HepG2 (cell line): ENCODE results near the gene DPYD.

Experiments
- CREM ChIP-seq, 2 experiments: sonication (generic) in 1 of 2; formaldehyde crosslinking in 1 of 2; IDR thresholded peaks; 2 replicates each; pipeline versions ENCODE4 v1.4.0 to v1.6.1; 2016 to 2020; ENCODE audit warnings: antibody characterized with exemption in 1 of 2, mild to moderate bottlenecking in 1 of 2, missing genetic modification reagents in 1 of 2
- EZH2 ChIP-seq: conservative IDR thresholded peaks from 2 replicates; pipeline ENCODE4 v1.6.1; 2012; ENCODE audit warnings: mild to moderate bottlenecking, low read depth, low read length, moderate library complexity
- KLF12 ChIP-seq: sonication (generic); formaldehyde crosslinking; IDR thresholded peaks from 2 replicates; pipeline ENCODE4 v1.4.0; 2020; ENCODE audit warnings: missing genetic modification reagents, borderline replicate concordance
- MYC ChIP-seq: sonication (generic); formaldehyde crosslinking; IDR thresholded peaks from 2 replicates; pipeline ENCODE4 v1.9.0; 2021; ENCODE audit warnings: missing genetic modification reagents, borderline replicate concordance
- NFYB ChIP-seq: sonication (generic); formaldehyde crosslinking; IDR thresholded peaks from 2 replicates; pipeline ENCODE4 v1.4.0; 2020; ENCODE audit warnings: missing genetic modification reagents
- NR2F1 ChIP-seq, 2 experiments: fragments of 450-650 bp in 1 of 2; formaldehyde crosslinking in 1 of 2; IDR thresholded peaks; 2 replicates each; pipeline versions ENCODE4 v1.5.0 to v1.6.1; 2016 to 2020; ENCODE audit warnings: mild to moderate bottlenecking in 1 of 2, missing compliant biosample characterization in 1 of 2, missing genetic modification reagents in 1 of 2, moderate library complexity in 1 of 2
- POLR2AphosphoS5 ChIP-seq: IDR thresholded peaks from 2 replicates; pipeline ENCODE4 v1.6.1; 2012; ENCODE audit warnings: low read depth, low read length
- RXRB ChIP-seq: IDR thresholded peaks from 2 replicates; pipeline ENCODE4 v1.6.1; 2016; ENCODE audit warnings: borderline replicate concordance, missing genetic modification reagents, missing compliant biosample characterization
- SP4 ChIP-seq: sonication (generic); formaldehyde crosslinking; IDR thresholded peaks from 2 replicates; pipeline ENCODE4 v1.8.1; 2023; ENCODE audit warnings: mild to moderate bottlenecking, missing genetic modification reagents
- SRF ChIP-seq: IDR thresholded peaks from 2 replicates; pipeline ENCODE4 v1.6.1; 2011; ENCODE audit warnings: mild to moderate bottlenecking, low read depth, low read length, moderate library complexity
- TF ChIP-seq, protein P1 (sequence below): IDR thresholded peaks from 2 replicates; pipeline ENCODE4 v1.6.1; 2012; ENCODE audit warnings: inconsistent platforms
- TF ChIP-seq, protein P2 (sequence below): sonication (generic); formaldehyde crosslinking; IDR thresholded peaks from 2 replicates; pipeline ENCODE4 v1.5.0; 2020; ENCODE audit warnings: mild to moderate bottlenecking, missing genetic modification reagents, moderate library complexity
- TF ChIP-seq, protein P3 (sequence below): sonication (generic); formaldehyde crosslinking; IDR thresholded peaks from 2 replicates; pipeline ENCODE4 v1.4.0; 2020; ENCODE audit warnings: missing genetic modification reagents
- TF ChIP-seq, protein P4 (sequence below): sonication (generic); formaldehyde crosslinking; IDR thresholded peaks from 2 replicates; pipeline ENCODE4 v1.4.0; 2020; ENCODE audit warnings: missing genetic modification reagents

DNA sequence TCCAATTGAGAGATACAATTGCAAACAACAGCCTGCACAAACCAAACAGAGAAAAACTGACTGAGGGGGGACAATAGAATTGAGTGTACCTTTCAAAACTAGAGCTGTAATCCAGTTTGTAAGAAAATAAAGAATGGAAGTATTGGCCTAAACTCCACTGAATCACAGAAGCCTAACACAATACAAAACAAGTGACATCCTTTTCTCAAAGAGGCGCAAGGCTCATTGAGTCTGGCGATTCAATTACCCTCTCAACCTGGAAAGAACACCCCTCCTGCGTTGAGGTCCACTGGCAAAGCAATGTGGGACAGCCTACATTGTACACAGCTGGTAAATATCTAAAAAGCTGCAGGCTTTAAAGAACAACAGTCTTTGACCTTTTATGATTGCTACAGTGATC lies 182.6 kb downstream of the DPYD start:
- no peak for TF ChIP-seq SP4 (CRISPR knock-in tag)
- TF ChIP-seq, protein P1, sequence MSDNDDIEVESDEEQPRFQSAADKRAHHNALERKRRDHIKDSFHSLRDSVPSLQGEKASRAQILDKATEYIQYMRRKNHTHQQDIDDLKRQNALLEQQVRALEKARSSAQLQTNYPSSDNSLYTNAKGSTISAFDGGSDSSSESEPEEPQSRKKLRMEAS = no peak
- TF ChIP-seq NR2F1 (CRISPR knock-in tag; IDR thresholded peaks at IDR 0.05) = no peak
- TF ChIP-seq RXRB = no peak
- no peak for TF ChIP-seq KLF12
- TF ChIP-seq, protein P2, sequence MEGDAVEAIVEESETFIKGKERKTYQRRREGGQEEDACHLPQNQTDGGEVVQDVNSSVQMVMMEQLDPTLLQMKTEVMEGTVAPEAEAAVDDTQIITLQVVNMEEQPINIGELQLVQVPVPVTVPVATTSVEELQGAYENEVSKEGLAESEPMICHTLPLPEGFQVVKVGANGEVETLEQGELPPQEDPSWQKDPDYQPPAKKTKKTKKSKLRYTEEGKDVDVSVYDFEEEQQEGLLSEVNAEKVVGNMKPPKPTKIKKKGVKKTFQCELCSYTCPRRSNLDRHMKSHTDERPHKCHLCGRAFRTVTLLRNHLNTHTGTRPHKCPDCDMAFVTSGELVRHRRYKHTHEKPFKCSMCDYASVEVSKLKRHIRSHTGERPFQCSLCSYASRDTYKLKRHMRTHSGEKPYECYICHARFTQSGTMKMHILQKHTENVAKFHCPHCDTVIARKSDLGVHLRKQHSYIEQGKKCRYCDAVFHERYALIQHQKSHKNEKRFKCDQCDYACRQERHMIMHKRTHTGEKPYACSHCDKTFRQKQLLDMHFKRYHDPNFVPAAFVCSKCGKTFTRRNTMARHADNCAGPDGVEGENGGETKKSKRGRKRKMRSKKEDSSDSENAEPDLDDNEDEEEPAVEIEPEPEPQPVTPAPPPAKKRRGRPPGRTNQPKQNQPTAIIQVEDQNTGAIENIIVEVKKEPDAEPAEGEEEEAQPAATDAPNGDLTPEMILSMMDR (CRISPR knock-in tag) = no peak
- TF ChIP-seq NFYB (CRISPR knock-in tag) = no peak
- TF ChIP-seq, protein P3, sequence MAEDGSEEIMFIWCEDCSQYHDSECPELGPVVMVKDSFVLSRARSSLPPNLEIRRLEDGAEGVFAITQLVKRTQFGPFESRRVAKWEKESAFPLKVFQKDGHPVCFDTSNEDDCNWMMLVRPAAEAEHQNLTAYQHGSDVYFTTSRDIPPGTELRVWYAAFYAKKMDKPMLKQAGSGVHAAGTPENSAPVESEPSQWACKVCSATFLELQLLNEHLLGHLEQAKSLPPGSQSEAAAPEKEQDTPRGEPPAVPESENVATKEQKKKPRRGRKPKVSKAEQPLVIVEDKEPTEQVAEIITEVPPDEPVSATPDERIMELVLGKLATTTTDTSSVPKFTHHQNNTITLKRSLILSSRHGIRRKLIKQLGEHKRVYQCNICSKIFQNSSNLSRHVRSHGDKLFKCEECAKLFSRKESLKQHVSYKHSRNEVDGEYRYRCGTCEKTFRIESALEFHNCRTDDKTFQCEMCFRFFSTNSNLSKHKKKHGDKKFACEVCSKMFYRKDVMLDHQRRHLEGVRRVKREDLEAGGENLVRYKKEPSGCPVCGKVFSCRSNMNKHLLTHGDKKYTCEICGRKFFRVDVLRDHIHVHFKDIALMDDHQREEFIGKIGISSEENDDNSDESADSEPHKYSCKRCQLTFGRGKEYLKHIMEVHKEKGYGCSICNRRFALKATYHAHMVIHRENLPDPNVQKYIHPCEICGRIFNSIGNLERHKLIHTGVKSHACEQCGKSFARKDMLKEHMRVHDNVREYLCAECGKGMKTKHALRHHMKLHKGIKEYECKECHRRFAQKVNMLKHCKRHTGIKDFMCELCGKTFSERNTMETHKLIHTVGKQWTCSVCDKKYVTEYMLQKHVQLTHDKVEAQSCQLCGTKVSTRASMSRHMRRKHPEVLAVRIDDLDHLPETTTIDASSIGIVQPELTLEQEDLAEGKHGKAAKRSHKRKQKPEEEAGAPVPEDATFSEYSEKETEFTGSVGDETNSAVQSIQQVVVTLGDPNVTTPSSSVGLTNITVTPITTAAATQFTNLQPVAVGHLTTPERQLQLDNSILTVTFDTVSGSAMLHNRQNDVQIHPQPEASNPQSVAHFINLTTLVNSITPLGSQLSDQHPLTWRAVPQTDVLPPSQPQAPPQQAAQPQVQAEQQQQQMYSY (CRISPR knock-in tag) = no peak
- no peak for TF ChIP-seq EZH2
- no peak for TF ChIP-seq POLR2AphosphoS5
- TF ChIP-seq CREM (IDR thresholded peaks at IDR 0.05) = no peak
- no peak for TF ChIP-seq CREM (CRISPR knock-in tag; IDR thresholded peaks at IDR 0.05)
- TF ChIP-seq, protein P4, sequence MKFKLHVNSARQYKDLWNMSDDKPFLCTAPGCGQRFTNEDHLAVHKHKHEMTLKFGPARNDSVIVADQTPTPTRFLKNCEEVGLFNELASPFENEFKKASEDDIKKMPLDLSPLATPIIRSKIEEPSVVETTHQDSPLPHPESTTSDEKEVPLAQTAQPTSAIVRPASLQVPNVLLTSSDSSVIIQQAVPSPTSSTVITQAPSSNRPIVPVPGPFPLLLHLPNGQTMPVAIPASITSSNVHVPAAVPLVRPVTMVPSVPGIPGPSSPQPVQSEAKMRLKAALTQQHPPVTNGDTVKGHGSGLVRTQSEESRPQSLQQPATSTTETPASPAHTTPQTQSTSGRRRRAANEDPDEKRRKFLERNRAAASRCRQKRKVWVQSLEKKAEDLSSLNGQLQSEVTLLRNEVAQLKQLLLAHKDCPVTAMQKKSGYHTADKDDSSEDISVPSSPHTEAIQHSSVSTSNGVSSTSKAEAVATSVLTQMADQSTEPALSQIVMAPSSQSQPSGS (CRISPR knock-in tag) = no peak
- TF ChIP-seq MYC (CRISPR knock-in tag) = no peak
- no peak for TF ChIP-seq SRF
